ENCODE measurements around the gene CDH16.
"Not testable (repeated sequence)": the region's sequence is repeated elsewhere in the genome, so short reads cannot be mapped to it uniquely, and the experiment has no call there.

Gene CDH16

DNA sequence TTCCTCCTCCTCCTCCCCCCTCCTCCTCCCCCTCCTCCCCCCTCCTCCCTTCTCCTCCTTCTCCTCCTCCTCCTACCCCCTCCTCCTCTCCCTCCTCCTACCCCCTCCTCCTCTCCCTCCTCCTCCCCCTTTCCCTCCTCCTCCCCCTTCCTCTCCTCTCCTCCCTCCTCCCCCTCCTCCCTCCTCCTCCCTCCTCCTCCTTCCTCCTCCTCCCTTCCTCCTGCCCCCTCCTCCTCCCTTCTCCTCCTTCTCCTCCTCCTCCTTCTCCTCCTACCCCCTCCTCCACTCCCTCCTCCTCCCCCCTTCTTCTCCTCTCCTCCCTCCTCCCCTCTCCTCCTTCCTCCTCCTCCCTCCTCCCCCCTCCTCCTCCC is 45.0 kb downstream of the CDH16 start:
- no peak for DNase-seq (ENCODE audit: low read depth, low spot score)

DNA sequence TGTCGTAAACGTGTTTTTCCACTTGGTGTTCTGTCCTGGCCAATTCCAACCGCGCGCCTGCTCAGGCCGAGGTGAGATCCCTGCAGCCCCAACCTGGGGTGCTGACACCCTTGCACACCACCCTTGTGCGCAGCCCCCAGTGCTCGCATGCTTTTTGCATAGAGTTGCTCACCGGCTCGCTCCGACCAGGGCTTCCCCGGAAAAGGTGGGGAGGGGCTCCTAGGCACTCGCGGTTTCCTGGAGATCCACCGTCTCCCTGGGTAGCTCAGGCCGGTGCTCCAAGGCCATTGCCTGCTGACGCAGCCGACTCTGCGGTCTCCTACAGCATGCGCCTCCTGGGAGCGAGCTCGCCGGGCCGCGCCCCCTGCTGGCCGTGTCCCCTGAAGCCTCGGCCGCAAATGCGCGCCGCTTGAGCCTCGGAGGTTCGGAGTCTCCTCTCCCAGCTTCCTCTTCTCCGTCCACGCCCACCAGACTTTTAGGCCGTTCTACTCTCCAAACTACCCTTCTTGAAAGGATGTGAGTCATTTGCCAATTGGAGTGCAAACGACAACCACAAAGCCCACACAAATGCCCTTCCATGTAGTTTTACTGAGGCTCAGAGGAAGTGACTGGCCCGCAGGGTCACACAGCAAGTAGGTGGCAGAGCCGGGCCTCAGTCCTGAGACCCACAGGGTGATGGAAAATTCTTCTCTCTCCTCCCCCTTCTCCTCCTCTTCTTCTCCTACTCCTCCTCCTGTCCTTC is 45.6 kb downstream of the CDH16 start:
- DNase-seq (ENCODE audit: low read depth, low spot score), result peak; percentile 79

- DNase-seq (ENCODE audit: low read depth, low spot score), result no peak
Measured at GRCh38 chr16:66872559-66872942, 46.1 kb downstream of the CDH16 start.

DNA sequence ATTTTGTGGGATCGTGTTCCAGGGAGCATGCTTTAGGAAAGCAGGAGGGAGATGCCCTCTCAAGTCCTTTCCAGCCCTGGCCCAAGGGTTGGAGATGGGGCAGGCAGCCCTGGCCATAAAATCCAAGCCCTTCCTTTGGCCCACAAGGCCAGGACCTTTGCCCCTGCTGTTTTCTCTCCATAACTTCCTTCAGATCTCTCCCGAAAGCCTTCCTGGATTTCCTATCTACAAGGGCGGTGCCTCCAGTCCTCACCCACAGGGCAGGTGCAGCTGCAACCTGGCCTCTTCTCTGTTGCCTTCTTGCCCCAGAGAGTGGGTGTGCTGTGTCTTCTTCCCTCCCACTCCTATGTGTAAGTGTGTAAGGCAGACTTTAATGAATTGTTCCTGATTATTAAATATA is 46.8 kb downstream of the CDH16 start:
- no peak for DNase-seq (ENCODE audit: low read depth, low spot score)

- not testable (repeated sequence) for DNase-seq (ENCODE audit: low read depth, low spot score)
Measured at GRCh38 chr16:66871363-66871762, 47.3 kb downstream of the CDH16 start.

DNA sequence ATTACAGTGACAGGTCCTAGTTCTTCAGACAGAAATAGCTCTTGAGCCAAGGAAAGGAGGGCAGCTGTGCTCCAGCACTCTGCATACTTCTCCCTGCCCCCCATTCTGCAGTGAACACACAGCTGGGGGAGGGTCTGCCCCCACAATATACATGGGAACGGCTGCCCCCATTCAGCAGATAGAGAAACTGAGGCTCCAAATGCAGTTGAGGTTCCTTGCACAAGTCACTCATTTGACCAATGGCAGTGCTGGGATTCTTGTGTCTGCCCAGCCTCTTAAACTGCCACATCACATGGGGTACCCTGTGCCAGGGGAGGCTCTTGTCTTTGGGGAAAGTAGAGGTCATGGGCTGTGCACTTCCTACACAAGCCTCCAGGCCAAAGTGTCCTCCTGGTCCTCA is 49.3 kb downstream of the CDH16 start:
- no peak for DNase-seq (ENCODE audit: low read depth, low spot score)

- no peak for DNase-seq (ENCODE audit: low read depth, low spot score)
Measured at GRCh38 chr16:66863707-66864106, 55.0 kb downstream of the CDH16 start.

- no peak for DNase-seq (ENCODE audit: low read depth, low spot score)
Measured at GRCh38 chr16:66862023-66862520, 56.6 kb downstream of the CDH16 start.

DNA sequence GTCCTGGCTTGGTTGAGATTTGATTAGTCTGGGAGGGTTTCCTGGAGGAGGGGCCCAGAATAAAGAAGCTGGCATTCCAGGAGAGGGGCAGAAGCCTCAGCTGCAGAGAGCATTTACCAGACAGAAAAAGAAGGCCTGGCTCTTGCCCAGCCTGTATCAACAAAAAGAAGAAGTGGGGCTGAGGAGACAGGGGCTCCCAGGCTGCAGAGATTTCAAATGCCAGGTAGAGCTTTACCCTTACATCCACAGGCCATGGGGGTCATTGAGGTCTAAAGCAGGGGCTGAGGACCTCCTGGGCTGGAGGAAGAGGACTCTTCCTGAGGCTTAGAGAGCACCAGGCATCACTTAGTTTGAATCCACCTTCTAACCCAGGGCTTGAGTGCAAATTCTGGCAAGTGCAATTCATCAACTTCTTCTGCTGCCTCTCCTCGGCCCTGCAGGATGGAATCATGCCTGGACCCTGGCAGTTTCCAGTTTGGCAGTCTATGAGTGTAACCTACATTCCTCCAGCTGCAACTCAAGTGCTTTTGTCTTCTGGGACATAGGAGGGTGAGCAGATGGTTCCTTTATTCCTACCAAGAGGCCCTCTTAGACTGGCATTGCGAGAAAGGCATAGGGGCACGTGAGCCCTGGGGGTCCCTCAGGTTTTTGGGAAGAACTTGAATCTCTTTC is 59.2 kb downstream of the CDH16 start:
- no peak for DNase-seq (ENCODE audit: low read depth, low spot score)

DNA sequence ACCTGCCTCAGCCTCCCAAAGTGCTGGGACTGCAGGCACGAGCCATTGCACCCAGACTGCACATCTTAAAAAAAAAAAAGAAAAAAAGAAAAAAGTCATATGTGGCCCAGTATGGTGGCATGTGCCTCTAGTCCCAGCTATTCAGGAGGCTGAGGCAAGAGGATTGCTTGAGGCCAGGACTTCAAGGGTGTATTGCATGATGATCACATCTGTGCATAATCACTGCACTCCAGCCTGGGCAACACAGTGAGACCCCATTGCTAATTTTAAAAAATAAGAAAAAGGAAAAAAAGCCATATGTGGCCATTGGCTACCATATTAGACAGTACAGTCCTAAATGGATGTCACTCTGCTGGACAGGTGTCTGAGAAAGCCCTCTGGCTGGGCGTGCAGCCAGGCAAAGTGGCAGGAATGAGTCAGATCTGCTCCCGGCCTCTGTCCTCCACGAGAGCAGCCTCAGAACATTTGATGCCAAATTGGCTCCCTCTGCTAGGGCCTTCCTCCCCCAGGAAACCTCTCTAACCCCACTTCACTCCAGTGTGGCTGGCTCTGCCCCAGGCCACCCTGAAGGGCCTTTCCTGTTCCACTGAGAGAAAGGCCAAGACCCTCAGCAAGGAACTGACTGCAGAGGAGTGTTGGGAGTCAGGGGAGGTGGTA is 59.8 kb downstream of the CDH16 start:
- no peak for DNase-seq (ENCODE audit: low read depth, low spot score)

Data from iPS DF 19.7 (cell line).